Motor neuron (in vitro differentiated cells): ENCODE measurements around the gene TRIM71. TPM values are rescaled to one million over a fixed set of nuclear protein-coding genes. Genes with fewer than 3 reads are reported as not detected.

Experiments
- ATAC-seq, 8 experiments: fragments of 200-7000 bp; cut with Tn5 transposase; replicated peaks in 6 of 8; 2 replicates each; pipeline ENCODE4 v1.8.0; 2021; ENCODE audit warnings: mild to moderate bottlenecking in 8 of 8, moderate library complexity in 8 of 8
- H3K27ac ChIP-seq, 2 donors: fragments of 250-450 bp; sonication (Bioruptor Pico); 2 replicates each; pipeline ENCODE4 v1.9.0; 2021; ENCODE audit warnings: antibody characterized with exemption in 2 of 2, mild to moderate bottlenecking in 2 of 2, moderate library complexity in 1 of 2
- H3K4me1 ChIP-seq, 2 donors: fragments of 250-450 bp; sonication (Bioruptor Pico); replicated peaks in 1 of 2; 2 replicates each; pipeline ENCODE4 v1.6.1; 2021; ENCODE audit warnings: antibody characterized with exemption in 2 of 2, mild to moderate bottlenecking in 2 of 2, moderate library complexity in 1 of 2
- H3K4me3 ChIP-seq, 5 donors: fragments of 250-450 bp; sonication (Bioruptor Pico); 2 replicates each; pipeline ENCODE4 v1.9.0; 2021; ENCODE audit warnings: antibody characterized with exemption in 5 of 5, mild to moderate bottlenecking in 5 of 5, moderate library complexity in 4 of 5
- WGBS, 10 experiments: fragments of 450-650 bp; shearing (Covaris generic); methylation state at CpG; one replicate each; pipeline ENCODE4 v1.0.0; 2022; 5-methylcytosine and 5-hydroxymethylcytosine counted together
- in situ Hi-C, 9 experiments: fragments of 400-800 bp; cut with MboI; loops; one replicate each; pipeline ENCODE4 v1.15.0; 2021; ENCODE audit warnings: low sequenced_read_pairs in 9 of 9, low pct_unique_long_range_greater_than_20kb in 2 of 9; ENCODE audit not compliant: unreplicated experiment in 9 of 9
- total RNA-seq, 8 experiments: library from RNA; unstranded; fragments of 300-600 nt; gene quantifications; 2 replicates each; pipeline versions ENCODE4 v1.2.3 to v1.2.4, GENCODE V29; 2022

TRIM71 gene
- total RNA-seq, 8 experiments from 2014 or later = 0.07 to 56.4 (median 3.7) TPM

- no peak for ATAC-seq
- Histone ChIP-seq H3K27ac (no peak overlapping the region), H3K4me3 (no peak overlapping the region), H3K4me1 (no peaks in the 10 kb centered on the region)
- WGBS, 10 experiments = 33 to 100% (median 80%) methylated on average over 1 to 2 of the region's 2 CpGs; no CpG with 5 or more reads in 2 of the 10 experiments
- in situ Hi-C loops = no loop called here
Measured at GRCh38 chr3:32877598-32877997, 59.8 kb downstream of the TRIM71 start.

GRCh38 chr3:32880225-32880624 lies 62.4 kb downstream of the TRIM71 start:
- in situ Hi-C loops = no loop called here
- 100% methylated on average over 1 of the region's 1 CpG; no CpG with 5 or more reads in 8 of the 10 experiments for WGBS, 10 experiments
- no peak for ATAC-seq
- Histone ChIP-seq H3K27ac (no peak overlapping the region), H3K4me3 (no peak overlapping the region), H3K4me1 (no peaks in the 10 kb centered on the region)

- no peak overlapping the region for H3K27ac ChIP-seq
- 30 to 93% (median 87%) methylated on average over 2 of the region's 2 CpGs; no CpG with 5 or more reads in 6 of the 10 experiments for WGBS, 10 experiments
- no peak overlapping the region for H3K4me3 ChIP-seq
- no peak for ATAC-seq
- in situ Hi-C loops = no loop called here
- no peaks in the 10 kb centered on the region for H3K4me1 ChIP-seq
Measured at GRCh38 chr3:32881624-32882023, 63.8 kb downstream of the TRIM71 start.

- Histone ChIP-seq H3K4me3 (no peak overlapping the region), H3K27ac (no peak overlapping the region), H3K4me1 (no peaks in the 10 kb centered on the region)
- 86% methylated on average over 1 of the region's 1 CpG; no CpG with 5 or more reads in 9 of the 10 experiments for WGBS, 10 experiments
- no peak for ATAC-seq
- in situ Hi-C loops = no loop called here
Measured at GRCh38 chr3:32882189-32882588, 64.4 kb downstream of the TRIM71 start.

GRCh38 chr3:32882603-32883025 lies 64.8 kb downstream of the TRIM71 start:
- WGBS, 10 experiments = 20 to 96% (median 88%) methylated on average over 1 to 6 of the region's 6 CpGs; no CpG with 5 or more reads in 2 of the 10 experiments
- in situ Hi-C loops = no loop called here
- no peak overlapping the region for H3K27ac ChIP-seq

GRCh38 chr3:32883817-32884216 lies 66.0 kb downstream of the TRIM71 start:
- no peaks in the 10 kb centered on the region for H3K4me1 ChIP-seq
- no peak overlapping the region for H3K4me3 ChIP-seq
- 63 to 100% (median 100%) methylated on average over 1 to 2 of the region's 2 CpGs; no CpG with 5 or more reads in 6 of the 10 experiments for WGBS, 10 experiments
- in situ Hi-C loops = no loop called here
- ATAC-seq = no peak
- H3K27ac ChIP-seq = no peak overlapping the region

More at GRCh38 chr3:32882603-32883025, 64.8 kb downstream of the TRIM71 start:
- ATAC-seq = no peak
- Histone ChIP-seq H3K4me1 (no peaks in the 10 kb centered on the region), H3K4me3 (no peak overlapping the region)

GRCh38 chr3:32884591-32884990 lies 66.8 kb downstream of the TRIM71 start:
- no peaks in the 10 kb centered on the region for H3K4me1 ChIP-seq

GRCh38 chr3:32885283-32885901 lies 67.6 kb downstream of the TRIM71 start:
- in situ Hi-C loops = no loop called here
- no peak overlapping the region for H3K4me3 ChIP-seq
- WGBS, 10 experiments = 38 to 100% (median 95%) methylated on average over 1 to 8 of the region's 11 CpGs; no CpG with 5 or more reads in 2 of the 10 experiments
- H3K4me1 ChIP-seq = no peaks in the 10 kb centered on the region
- no peak overlapping the region for H3K27ac ChIP-seq
- ATAC-seq = peak in 2 of 8 experiments; percentile 39 to 52

More at GRCh38 chr3:32884591-32884990, 66.8 kb downstream of the TRIM71 start:
- no peak for ATAC-seq
- in situ Hi-C loops = no loop called here
- no peak overlapping the region for H3K27ac ChIP-seq
- H3K4me3 ChIP-seq = no peak overlapping the region
- WGBS, 10 experiments = 50 to 100% (median 100%) methylated on average over 1 to 2 of the region's 2 CpGs; no CpG with 5 or more reads in 1 of the 10 experiments

- Histone ChIP-seq H3K4me1 (no peaks in the 10 kb centered on the region), H3K4me3 (no peak overlapping the region), H3K27ac (no peak overlapping the region)
- 67 to 100% (median 92%) methylated on average over 1 to 4 of the region's 4 CpGs; no CpG with 5 or more reads in 4 of the 10 experiments for WGBS, 10 experiments
- ATAC-seq = no peak
- in situ Hi-C loops = no loop called here
Measured at GRCh38 chr3:32886296-32886695, 68.5 kb downstream of the TRIM71 start.

GRCh38 chr3:32886911-32887310 lies 69.1 kb downstream of the TRIM71 start:
- H3K4me1 ChIP-seq = no peaks in the 10 kb centered on the region

GRCh38 chr3:32888739-32889138 lies 70.9 kb downstream of the TRIM71 start:
- ATAC-seq = no peak
- H3K4me3 ChIP-seq = no peak overlapping the region
- no peaks in the 10 kb centered on the region for H3K4me1 ChIP-seq
- 0 to 100% (median 75%) methylated on average over 1 of the region's 1 CpG; no CpG with 5 or more reads in 4 of the 10 experiments for WGBS, 10 experiments
- in situ Hi-C loops = no loop called here
- H3K27ac ChIP-seq = no peak overlapping the region

More at GRCh38 chr3:32886911-32887310, 69.1 kb downstream of the TRIM71 start:
- no peak for ATAC-seq
- Histone ChIP-seq H3K27ac (no peak overlapping the region), H3K4me3 (no peak overlapping the region)
- in situ Hi-C loops = no loop called here
- 40 to 100% (median 93%) methylated on average over 1 to 3 of the region's 3 CpGs; no CpG with 5 or more reads in 2 of the 10 experiments for WGBS, 10 experiments

- Histone ChIP-seq H3K4me1 (peaks cover 0 to 4% of the 10 kb centered on the region in 2 donors), H3K27ac (no peak overlapping the region), H3K4me3 (no peak overlapping the region)
- in situ Hi-C loops = no loop called here
- whole genome bisulfite sequencing, 10 experiments = 17 to 98% (median 81%) methylated on average over 1 to 13 of the region's 42 CpGs; no CpG with 5 or more reads in 3 of the 10 experiments
- no peak for ATAC-seq
Measured at GRCh38 chr3:32890420-32891276, 72.9 kb downstream of the TRIM71 start.

GRCh38 chr3:32891365-32891764 lies 73.6 kb downstream of the TRIM71 start:
- 79 to 100% (median 87%) methylated on average over 1 to 10 of the region's 19 CpGs; no CpG with 5 or more reads in 2 of the 10 experiments for WGBS, 10 experiments
- in situ Hi-C loops = no loop called here
- no peak overlapping the region for H3K27ac ChIP-seq
- no peak overlapping the region for H3K4me3 ChIP-seq
- peaks cover 0 to 8% of the 10 kb centered on the region in 2 donors for H3K4me1 ChIP-seq
- ATAC-seq = no peak
